ENCODE data around the gene ELOA. TPM values are rescaled to one million over a fixed set of nuclear protein-coding genes. Genes with fewer than 3 reads are reported as not detected.
A peak's percentile ranks its signal among the peaks of the same experiment; 100 is the strongest.

ELOA gene
- total and polyA plus RNA-seq, 2 of the 13 experiments (the other 11 are each of a cell fraction or from before 2014, with no cell fraction given) = 14.2 to 28.5 TPM

DNA sequence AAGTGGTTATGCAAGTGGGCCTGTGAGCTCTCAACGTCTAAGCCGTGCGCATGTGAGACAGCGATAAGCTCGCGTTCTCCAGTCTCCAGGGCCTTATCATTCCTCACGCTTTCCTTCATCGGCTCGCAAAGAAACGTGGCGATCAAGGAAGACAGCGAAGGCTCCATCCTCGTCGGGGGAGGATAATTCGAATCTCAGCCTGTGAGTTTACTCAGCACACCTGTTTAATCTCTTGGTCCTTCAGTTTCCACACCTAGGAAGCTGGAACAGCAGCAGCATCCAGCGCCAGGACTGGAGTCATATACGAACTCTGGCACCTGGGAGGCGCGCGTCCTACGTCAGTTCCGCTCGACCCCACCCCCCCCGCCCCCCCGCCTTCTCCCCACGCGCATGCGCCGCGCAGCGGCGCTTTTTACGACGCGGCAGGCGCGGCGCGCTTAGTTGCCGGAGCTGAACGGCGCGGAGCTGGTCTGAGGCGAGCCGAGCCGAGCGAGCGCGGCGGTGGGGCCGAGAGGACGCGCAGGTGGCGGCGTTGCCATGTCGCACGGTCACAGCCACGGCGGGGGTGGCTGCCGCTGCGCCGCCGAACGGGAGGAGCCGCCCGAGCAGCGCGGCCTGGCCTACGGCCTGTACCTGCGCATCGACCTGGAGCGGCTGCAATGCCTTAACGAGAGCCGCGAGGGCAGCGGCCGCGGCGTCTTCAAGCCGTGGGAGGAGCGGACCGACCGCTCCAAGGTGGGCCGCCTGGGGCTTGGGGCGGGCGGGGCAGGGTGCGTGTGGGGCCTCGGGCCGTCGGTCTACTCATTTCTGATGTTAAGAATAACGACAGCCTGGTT lies 34.9 kb downstream of the ELOA start, which contains the start of gene PITHD1 (continued):
- TF ChIP-seq ZNF20 (CRISPR knock-in tag; IDR thresholded peaks at IDR 0.05) = no peak
- no peak for TF ChIP-seq ATRX (CRISPR knock-in tag; IDR thresholded peaks at IDR 0.05; ENCODE audit: borderline replicate concordance)
- TF ChIP-seq, protein P1, sequence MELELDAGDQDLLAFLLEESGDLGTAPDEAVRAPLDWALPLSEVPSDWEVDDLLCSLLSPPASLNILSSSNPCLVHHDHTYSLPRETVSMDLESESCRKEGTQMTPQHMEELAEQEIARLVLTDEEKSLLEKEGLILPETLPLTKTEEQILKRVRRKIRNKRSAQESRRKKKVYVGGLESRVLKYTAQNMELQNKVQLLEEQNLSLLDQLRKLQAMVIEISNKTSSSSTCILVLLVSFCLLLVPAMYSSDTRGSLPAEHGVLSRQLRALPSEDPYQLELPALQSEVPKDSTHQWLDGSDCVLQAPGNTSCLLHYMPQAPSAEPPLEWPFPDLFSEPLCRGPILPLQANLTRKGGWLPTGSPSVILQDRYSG (CRISPR knock-in tag; IDR thresholded peaks at IDR 0.05) = peak; percentile 78; the same call in 1 of the 2 replicates
- TF ChIP-seq TRIM24 (CRISPR knock-in tag; IDR thresholded peaks at IDR 0.05) = no peak
- TF ChIP-seq, protein P2, sequence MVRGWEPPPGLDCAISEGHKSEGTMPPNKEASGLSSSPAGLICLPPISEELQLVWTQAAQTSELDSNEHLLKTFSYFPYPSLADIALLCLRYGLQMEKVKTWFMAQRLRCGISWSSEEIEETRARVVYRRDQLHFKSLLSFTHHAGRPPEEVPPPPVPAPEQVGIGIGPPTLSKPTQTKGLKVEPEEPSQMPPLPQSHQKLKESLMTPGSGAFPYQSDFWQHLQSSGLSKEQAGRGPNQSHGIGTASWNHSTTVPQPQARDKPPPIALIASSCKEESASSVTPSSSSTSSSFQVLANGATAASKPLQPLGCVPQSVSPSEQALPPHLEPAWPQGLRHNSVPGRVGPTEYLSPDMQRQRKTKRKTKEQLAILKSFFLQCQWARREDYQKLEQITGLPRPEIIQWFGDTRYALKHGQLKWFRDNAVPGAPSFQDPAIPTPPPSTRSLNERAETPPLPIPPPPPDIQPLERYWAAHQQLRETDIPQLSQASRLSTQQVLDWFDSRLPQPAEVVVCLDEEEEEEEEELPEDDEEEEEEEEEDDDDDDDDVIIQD (CRISPR knock-in tag; IDR thresholded peaks at IDR 0.05; ENCODE audit: low read depth) = no peak
- TF ChIP-seq NFKBIZ (CRISPR knock-in tag; IDR thresholded peaks at IDR 0.05) = no peak
- no peak for TF ChIP-seq SNRNP70 (IDR thresholded peaks at IDR 0.05; ENCODE audit: low read depth, low read length)
- peak; percentile 60; the same call in 1 of the 2 replicates for TF ChIP-seq GATAD2A (CRISPR knock-in tag; IDR thresholded peaks at IDR 0.05)
- no peak for TF ChIP-seq ZNF337 (CRISPR knock-in tag; IDR thresholded peaks at IDR 0.05; ENCODE audit: borderline replicate concordance, low read depth)
- TF ChIP-seq MYC (CRISPR knock-in tag; IDR thresholded peaks at IDR 0.05; ENCODE audit: borderline replicate concordance) = peak; percentile 76
- no peak for TF ChIP-seq ZNF562 (CRISPR knock-in tag; IDR thresholded peaks at IDR 0.05; ENCODE audit: borderline replicate concordance)
- no peak for TF ChIP-seq ZNF780A (CRISPR knock-in tag; IDR thresholded peaks at IDR 0.05)
- TF ChIP-seq, protein P3, sequence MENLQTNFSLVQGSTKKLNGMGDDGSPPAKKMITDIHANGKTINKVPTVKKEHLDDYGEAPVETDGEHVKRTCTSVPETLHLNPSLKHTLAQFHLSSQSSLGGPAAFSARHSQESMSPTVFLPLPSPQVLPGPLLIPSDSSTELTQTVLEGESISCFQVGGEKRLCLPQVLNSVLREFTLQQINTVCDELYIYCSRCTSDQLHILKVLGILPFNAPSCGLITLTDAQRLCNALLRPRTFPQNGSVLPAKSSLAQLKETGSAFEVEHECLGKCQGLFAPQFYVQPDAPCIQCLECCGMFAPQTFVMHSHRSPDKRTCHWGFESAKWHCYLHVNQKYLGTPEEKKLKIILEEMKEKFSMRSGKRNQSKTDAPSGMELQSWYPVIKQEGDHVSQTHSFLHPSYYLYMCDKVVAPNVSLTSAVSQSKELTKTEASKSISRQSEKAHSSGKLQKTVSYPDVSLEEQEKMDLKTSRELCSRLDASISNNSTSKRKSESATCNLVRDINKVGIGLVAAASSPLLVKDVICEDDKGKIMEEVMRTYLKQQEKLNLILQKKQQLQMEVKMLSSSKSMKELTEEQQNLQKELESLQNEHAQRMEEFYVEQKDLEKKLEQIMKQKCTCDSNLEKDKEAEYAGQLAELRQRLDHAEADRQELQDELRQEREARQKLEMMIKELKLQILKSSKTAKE (CRISPR knock-in tag; IDR thresholded peaks at IDR 0.05; ENCODE audit: borderline replicate concordance) = no peak
- TF ChIP-seq RAD21 (CRISPR knock-in tag; IDR thresholded peaks at IDR 0.05) = peak; percentile 28; the same call in 1 of the 2 replicates
- no peak; the same call in 1 of the 2 replicates for TF ChIP-seq ZNF816 (CRISPR knock-in tag; IDR thresholded peaks at IDR 0.05; ENCODE audit: borderline replicate concordance)
